Loucy (cell line): ENCODE data around the gene HPCAL4.

Experiments
- H2AFZ ChIP-seq: fragments of 200-600 bp; sonication (generic); 2 replicates; pipeline ENCODE4 v1.6.0; 2016; ENCODE audit warnings: antibody characterized with exemption, mild to moderate bottlenecking, low read length, moderate library complexity
- H3F3A ChIP-seq: fragments of 200-600 bp; 2 replicates; pipeline ENCODE4 v1.6.0; 2016; ENCODE audit warnings: antibody characterized with exemption, low read depth, mild to moderate bottlenecking
- H3K27me3 ChIP-seq: fragments of 200-600 bp; sonication (generic); 2 replicates; pipeline ENCODE4 v1.6.1; 2014; ENCODE audit warnings: low read length, mild to moderate bottlenecking; ENCODE audit not compliant: insufficient read depth, poor library complexity, severe bottlenecking
- H3K36me3 ChIP-seq: fragments of 200-600 bp; sonication (generic); 2 replicates; pipeline ENCODE4 v1.6.1; 2016; ENCODE audit warnings: low read length; ENCODE audit not compliant: insufficient read depth
- H3K4me1 ChIP-seq: fragments of 200-600 bp; sonication (generic); 2 replicates; pipeline ENCODE4 v1.5.1; 2014; ENCODE audit warnings: low read length, mild to moderate bottlenecking; ENCODE audit not compliant: insufficient read depth, poor library complexity, severe bottlenecking
- H3K4me2 ChIP-seq: fragments of 200-600 bp; sonication (generic); 2 replicates; pipeline ENCODE4 v1.6.0; 2014; ENCODE audit warnings: antibody characterized with exemption, low read length, low read depth, mild to moderate bottlenecking; ENCODE audit not compliant: poor library complexity, severe bottlenecking
- H3K4me3 ChIP-seq: fragments of 200-600 bp; sonication (generic); 2 replicates; pipeline ENCODE4 v1.5.1; 2014; ENCODE audit warnings: low read length, mild to moderate bottlenecking, mixed read lengths; ENCODE audit not compliant: poor library complexity, severe bottlenecking
- H3K79me2 ChIP-seq: fragments of 200-600 bp; sonication (generic); 2 replicates; pipeline ENCODE4 v1.6.1; 2014; ENCODE audit warnings: low read length; ENCODE audit not compliant: insufficient read depth
- H3K9ac ChIP-seq: fragments of 200-600 bp; sonication (generic); 2 replicates; pipeline ENCODE4 v1.6.0; 2014; ENCODE audit warnings: mild to moderate bottlenecking, low read depth, low read length, moderate library complexity; ENCODE audit not compliant: poor library complexity, severe bottlenecking
- H3K9me2 ChIP-seq: fragments of 200-600 bp; sonication (generic); replicated peaks from 2 replicates; pipeline ENCODE4 v1.6.1; 2016; ENCODE audit warnings: low read depth, low read length, mixed read lengths
- H3K9me3 ChIP-seq: fragments of 200-600 bp; sonication (generic); 2 replicates; pipeline ENCODE4 v1.6.1; 2014; ENCODE audit warnings: mild to moderate bottlenecking, antibody characterized with exemption, low read length, low read depth; ENCODE audit not compliant: insufficient read depth
- H4K20me1 ChIP-seq: fragments of 200-600 bp; sonication (generic); 2 replicates; pipeline ENCODE4 v1.6.0; 2014; ENCODE audit warnings: antibody characterized with exemption, low read length, mild to moderate bottlenecking; ENCODE audit not compliant: insufficient read depth, poor library complexity, severe bottlenecking
- CTCF ChIP-seq: fragments of 200-600 bp; sonication (generic); conservative IDR thresholded peaks from 2 replicates; pipeline ENCODE4 v1.5.1; 2014; ENCODE audit warnings: mild to moderate bottlenecking, antibody characterized with exemption, low read length
- EZH2phosphoT487 ChIP-seq: fragments of 200-600 bp; IDR thresholded peaks from 2 replicates; pipeline ENCODE4 v1.6.1; 2018; ENCODE audit warnings: antibody characterized with exemption, mild to moderate bottlenecking, moderate library complexity, borderline replicate concordance

HPCAL4 gene

GRCh38 chr1:39681999-39682398 is 9.2 kb downstream of the HPCAL4 start:
- no peak for TF ChIP-seq CTCF
- TF ChIP-seq EZH2phosphoT487: no peak
- H3F3A ChIP-seq: no peaks in the 10 kb centered on the region
- H3K27me3 ChIP-seq: no peaks in the 10 kb centered on the region
- no peaks in the 10 kb centered on the region for H4K20me1 ChIP-seq
- H3K4me2 ChIP-seq: no peak overlapping the region
- no peak overlapping the region for H3K9ac ChIP-seq
- H3K4me3 ChIP-seq: no peak overlapping the region
- no peaks in the 10 kb centered on the region for H3K36me3 ChIP-seq
- H3K9me2 ChIP-seq: no peaks in the 10 kb centered on the region
- H3K79me2 ChIP-seq: no peaks in the 10 kb centered on the region
- no peaks in the 10 kb centered on the region for H3K9me3 ChIP-seq
- no peaks in the 10 kb centered on the region for H3K4me1 ChIP-seq
- H2AFZ ChIP-seq: no peak overlapping the region

GRCh38 chr1:39681294-39681693 is 9.9 kb downstream of the HPCAL4 start:
- no peaks in the 10 kb centered on the region for H3K27me3 ChIP-seq
- no peaks in the 10 kb centered on the region for H3K9me2 ChIP-seq
- H3K4me3 ChIP-seq: no peak overlapping the region
- no peak overlapping the region for H3K9ac ChIP-seq
- no peaks in the 10 kb centered on the region for H3K79me2 ChIP-seq
- H3K4me1 ChIP-seq: no peaks in the 10 kb centered on the region
- no peaks in the 10 kb centered on the region for H3K9me3 ChIP-seq
- H3F3A ChIP-seq: no peaks in the 10 kb centered on the region
- TF ChIP-seq EZH2phosphoT487 (no peak), CTCF (no peak)
- H3K36me3 ChIP-seq: no peaks in the 10 kb centered on the region
- no peak overlapping the region for H3K4me2 ChIP-seq
- no peak overlapping the region for H2AFZ ChIP-seq
- H4K20me1 ChIP-seq: no peaks in the 10 kb centered on the region

GRCh38 chr1:39680751-39681150 is 10.5 kb downstream of the HPCAL4 start:
- no peak overlapping the region for H3K4me2 ChIP-seq
- H3K27me3 ChIP-seq: no peaks in the 10 kb centered on the region
- no peaks in the 10 kb centered on the region for H3K4me1 ChIP-seq
- no peaks in the 10 kb centered on the region for H3K9me3 ChIP-seq
- no peak overlapping the region for H2AFZ ChIP-seq
- TF ChIP-seq CTCF: no peak
- no peak for TF ChIP-seq EZH2phosphoT487
- H3F3A ChIP-seq: no peaks in the 10 kb centered on the region
- H3K79me2 ChIP-seq: no peaks in the 10 kb centered on the region
- H4K20me1 ChIP-seq: no peaks in the 10 kb centered on the region
- no peaks in the 10 kb centered on the region for H3K36me3 ChIP-seq
- no peak overlapping the region for H3K9ac ChIP-seq
- no peak overlapping the region for H3K4me3 ChIP-seq
- no peaks in the 10 kb centered on the region for H3K9me2 ChIP-seq
